H1 (cell line): ENCODE measurements around the gene IL3. TPM values are rescaled to one million over a fixed set of nuclear protein-coding genes. Genes with fewer than 3 reads are reported as not detected.
A peak's percentile ranks its signal among the peaks of the same experiment; 100 is the strongest.

Source experiments
- CTCF ChIA-PET: fragments of 300-600 bp; sonication (Branson Sonifier 250); formaldehyde crosslinking; loops from one replicate; lab custom pipeline; 2021; ENCODE audit not compliant: partially characterized antibody; lab: Charles Lee
- POLR2A ChIA-PET: fragments of 300-600 bp; sonication (Branson Sonifier 250); formaldehyde crosslinking; loops from one replicate; lab custom pipeline; 2021; ENCODE audit warnings: inconsistent platforms; ENCODE audit not compliant: partially characterized antibody; lab: Charles Lee
- DNase-seq, 2 experiments: peaks; one replicate each; pipeline versions ENCODE4 v3.0.0 to v3.0.0-alpha.2; 2010 to 2022; ENCODE audit warnings: low spot score in 2 of 2, low read depth in 1 of 2, mixed read lengths in 1 of 2
- FAIRE-seq: peaks from 2 replicates; lab custom pipeline; 2011; peaks lifted over from hg19 to GRCh38; lab: Jason Lieb, UNC
- H2AFZ ChIP-seq: 2 replicates; pipeline ENCODE4 v1.8.1; 2012; ENCODE audit warnings: low read length, inconsistent platforms
- H2AK5ac ChIP-seq: 2 replicates; pipeline ENCODE4 v1.6.1; 2013; ENCODE audit warnings: low read depth, low read length
- H2BK120ac ChIP-seq: replicated peaks from 2 replicates; pipeline ENCODE3; 2013; ENCODE audit warnings: low read depth, low read length, inconsistent platforms
- H2BK12ac ChIP-seq: 2 replicates; pipeline ENCODE4 v1.6.1; 2013; ENCODE audit warnings: low read depth, low read length
- H2BK15ac ChIP-seq: 2 replicates; pipeline ENCODE4 v1.6.1; 2013; ENCODE audit warnings: low read length
- H2BK20ac ChIP-seq: 2 replicates; pipeline ENCODE4 v1.6.1; 2013; ENCODE audit warnings: low read length
- H2BK5ac ChIP-seq: 2 replicates; pipeline ENCODE4 v1.6.1; 2013; ENCODE audit warnings: low read depth, low read length
- H3K14ac ChIP-seq: 2 replicates; pipeline ENCODE4 v1.6.1; 2013; ENCODE audit warnings: inconsistent platforms; ENCODE audit not compliant: insufficient read length
- H3K18ac ChIP-seq: 2 replicates; pipeline ENCODE4 v1.6.1; 2013; ENCODE audit warnings: low read length; ENCODE audit errors: extremely low read depth
- H3K23ac ChIP-seq: 2 replicates; pipeline ENCODE4 v1.6.1; 2013; ENCODE audit warnings: inconsistent platforms; ENCODE audit not compliant: insufficient read length
- H3K23me2 ChIP-seq: 2 replicates; pipeline ENCODE4 v1.6.1; 2013; ENCODE audit warnings: low read depth, low read length
- H3K27ac ChIP-seq: 2 replicates; pipeline ENCODE4 v1.6.1; 2011; ENCODE audit warnings: low read depth, low read length, inconsistent platforms
- H3K27me3 ChIP-seq, 4 experiments: replicated peaks in 1 of 4; 1 replicate in 1 of 4; 2 replicates in 3 of 4; pipeline versions ENCODE4 v1.6.1 to v1.8.1; 2011 to 2013; ENCODE audit warnings: low read length in 3 of 4, mild to moderate bottlenecking in 3 of 4, inconsistent platforms in 2 of 4, mixed read lengths in 2 of 4, moderate library complexity in 1 of 4; ENCODE audit not compliant: control insufficient read depth in 3 of 4, insufficient read depth in 3 of 4; ENCODE audit errors: extremely low read depth in 1 of 4
- H3K36me3 ChIP-seq, 4 experiments: 2 replicates each; pipeline versions ENCODE4 v1.6.1 to v1.8.1; 2011 to 2013; ENCODE audit warnings: mild to moderate bottlenecking in 4 of 4, low read length in 3 of 4, moderate library complexity in 2 of 4, control low read depth in 1 of 4, inconsistent platforms in 1 of 4; ENCODE audit not compliant: insufficient read depth in 4 of 4, control insufficient read depth in 2 of 4
- H3K4ac ChIP-seq: replicated peaks from 2 replicates; pipeline ENCODE3; 2013; ENCODE audit warnings: low read length, low read depth, mixed read lengths, inconsistent platforms; ENCODE audit not compliant: insufficient read length
- H3K4me1 ChIP-seq, 4 experiments: replicated peaks in 1 of 4; 1 replicate in 1 of 4; 2 replicates in 3 of 4; pipeline versions ENCODE4 v1.6.1 to v1.8.1; 2011 to 2013; ENCODE audit warnings: low read length in 3 of 4, inconsistent platforms in 2 of 4, mixed read lengths in 1 of 4; ENCODE audit not compliant: insufficient read depth in 4 of 4, control insufficient read depth in 3 of 4
- H3K4me2 ChIP-seq, 2 experiments: 2 replicates each; pipeline versions ENCODE4 v1.6.1 to v1.8.1; 2011 to 2013; ENCODE audit warnings: low read depth in 2 of 2, low read length in 2 of 2, control low read depth in 1 of 2, inconsistent platforms in 1 of 2, mild to moderate bottlenecking in 1 of 2; ENCODE audit not compliant: insufficient read depth in 1 of 2
- H3K4me3 ChIP-seq, 4 experiments: fragments of 200-600, 300-600 bp in 1 of 4; sonication (generic), shearing (Covaris generic), sonication (Bioruptor Twin) in 1 of 4; 2 replicates each; pipeline versions ENCODE4 v1.5.1 to v1.8.1; 2011 to 2016; ENCODE audit warnings: low read length in 4 of 4, low read depth in 3 of 4, control low read depth in 2 of 4, inconsistent platforms in 2 of 4, mild to moderate bottlenecking in 2 of 4, mixed read lengths in 1 of 4, moderate library complexity in 1 of 4; ENCODE audit not compliant: insufficient read depth in 2 of 4; ENCODE audit errors: extremely low read depth in 1 of 4
- H3K56ac ChIP-seq: replicated peaks from 2 replicates; pipeline ENCODE3; 2013; ENCODE audit warnings: low read depth, mild to moderate bottlenecking, mixed read lengths, low read length, inconsistent platforms; ENCODE audit not compliant: insufficient read length
- H3K79me1 ChIP-seq: 2 replicates; pipeline ENCODE4 v1.6.1; 2013; ENCODE audit warnings: low read depth, low read length, control low read depth
- H3K79me2 ChIP-seq, 2 experiments: 2 replicates each; pipeline versions ENCODE4 v1.6.1 to v1.8.1; 2012 to 2013; ENCODE audit warnings: low read length in 2 of 2, mild to moderate bottlenecking in 2 of 2, inconsistent platforms in 1 of 2; ENCODE audit not compliant: insufficient read depth in 2 of 2, control insufficient read depth in 1 of 2
- H3K9ac ChIP-seq, 4 experiments: replicated peaks in 1 of 4; 1 replicate in 1 of 4; 2 replicates in 3 of 4; pipeline versions ENCODE4 v1.6.1 to v1.8.1; 2011 to 2013; ENCODE audit warnings: low read depth in 3 of 4, low read length in 3 of 4, control low read depth in 2 of 4, mild to moderate bottlenecking in 2 of 4, moderate library complexity in 2 of 4, inconsistent platforms in 1 of 4; ENCODE audit errors: extremely low read depth in 1 of 4
- H3K9me3 ChIP-seq, 2 experiments: 2 replicates each; pipeline versions ENCODE4 v1.6.1 to v1.8.1; 2012 to 2013; ENCODE audit warnings: mild to moderate bottlenecking in 2 of 2, moderate library complexity in 2 of 2, control low read depth in 1 of 2, inconsistent platforms in 1 of 2, low read depth in 1 of 2, low read length in 1 of 2, mixed read lengths in 1 of 2; ENCODE audit not compliant: insufficient read depth in 2 of 2
- H4K20me1 ChIP-seq, 2 experiments: replicated peaks in 1 of 2; 2 replicates each; pipeline versions ENCODE3 to v1.8.1; 2011 to 2013; ENCODE audit warnings: inconsistent platforms in 2 of 2, low read length in 2 of 2, mild to moderate bottlenecking in 1 of 2; ENCODE audit not compliant: insufficient read depth in 2 of 2, control insufficient read depth in 1 of 2
- H4K5ac ChIP-seq: 2 replicates; pipeline ENCODE4 v1.6.1; 2013; ENCODE audit warnings: low read length, low read depth, mixed read lengths, inconsistent platforms; ENCODE audit not compliant: insufficient read length
- H4K8ac ChIP-seq: 2 replicates; pipeline ENCODE4 v1.8.0; 2013; ENCODE audit warnings: mild to moderate bottlenecking, moderate library complexity, low read length, inconsistent platforms; ENCODE audit not compliant: insufficient read depth; ENCODE audit errors: extremely low read depth
- H4K91ac ChIP-seq: replicated peaks from 2 replicates; pipeline ENCODE3; 2013; ENCODE audit warnings: low read length, mixed read lengths, inconsistent platforms; ENCODE audit not compliant: insufficient read length
- PHF8 ChIP-seq: fragments of 200-600 bp; sonication (generic); conservative IDR thresholded peaks from 2 replicates; pipeline ENCODE4 v1.7.1; 2012; ENCODE audit warnings: low read depth, mild to moderate bottlenecking, inconsistent platforms, low read length, moderate library complexity
- POLR2A ChIP-seq, 2 experiments: IDR thresholded peaks; 1 replicate in 1 of 2; 2 replicates in 1 of 2; pipeline ENCODE4 v1.6.1; 2011; ENCODE audit warnings: low read depth in 2 of 2, low read length in 2 of 2, mild to moderate bottlenecking in 2 of 2; ENCODE audit errors: control extremely low read depth in 1 of 2
- RBBP5 ChIP-seq: IDR thresholded peaks from 2 replicates; pipeline ENCODE4 v1.7.1; 2012; ENCODE audit warnings: low read depth, mild to moderate bottlenecking, inconsistent platforms, low read length, moderate library complexity, borderline replicate concordance
- WGBS, 2 experiments: shearing (Covaris generic) in 1 of 2; methylation state at CpG; one replicate each; pipeline versions ENCODE4 v1.1.6 to v1.1.7; 2013 to 2015; ENCODE audit warnings: low lambda C conversion rate in 2 of 2, mixed read lengths in 2 of 2, inconsistent platforms in 1 of 2, low coverage in 1 of 2, missing lambda C conversion rate in 1 of 2; ENCODE audit not compliant: insufficient replicate concordance in 2 of 2, insufficient coverage in 1 of 2, insufficient read length in 1 of 2; ENCODE audit errors: extremely low coverage in 1 of 2, missing lambda C conversion rate in 1 of 2; 5-methylcytosine and 5-hydroxymethylcytosine counted together
- polyA plus RNA-seq, 7 experiments: library from polyadenylated mRNA; depleted of rRNA in 3 of 7; stranded (reverse) in 5 of 7; unstranded in 2 of 7; fragments of >200 nt in 5 of 7; fragments of 200-250 nt in 2 of 7; gene quantifications; 1 replicate in 5 of 7; 2 replicates in 1 of 7; 4 replicates in 1 of 7; pipeline versions ENCODE4 v1.2.1 to v1.2.3, GENCODE V29; 2011 to 2013; ENCODE audit warnings: missing spikeins in 2 of 7, mixed read lengths in 2 of 7
- total RNA-seq: library from RNA; stranded (reverse); fragmentation: NEBNext Ultra II Directional; extraction: Animal tissue kit (Norgen Biotek cat#: 25700); gene quantifications from 2 replicates; pipeline ENCODE4 v1.2.1, GENCODE V29; 2021
- TF ChIP-seq, protein P1 (sequence below), 3 experiments: IDR thresholded peaks; 1 replicate in 2 of 3; 2 replicates in 1 of 3; pipeline versions ENCODE4 v1.5.1 to v1.6.1; 2011; ENCODE audit warnings: low read length in 3 of 3, mild to moderate bottlenecking in 3 of 3, inconsistent platforms in 2 of 3, low read depth in 1 of 3, moderate library complexity in 1 of 3; ENCODE audit not compliant: insufficient read depth in 1 of 3; ENCODE audit errors: control extremely low read depth in 1 of 3

Gene IL3
- total and polyA plus RNA-seq, 2 of the 8 experiments (the other 6 are each of a cell fraction or from before 2014, with no cell fraction given), result not detected

DNA sequence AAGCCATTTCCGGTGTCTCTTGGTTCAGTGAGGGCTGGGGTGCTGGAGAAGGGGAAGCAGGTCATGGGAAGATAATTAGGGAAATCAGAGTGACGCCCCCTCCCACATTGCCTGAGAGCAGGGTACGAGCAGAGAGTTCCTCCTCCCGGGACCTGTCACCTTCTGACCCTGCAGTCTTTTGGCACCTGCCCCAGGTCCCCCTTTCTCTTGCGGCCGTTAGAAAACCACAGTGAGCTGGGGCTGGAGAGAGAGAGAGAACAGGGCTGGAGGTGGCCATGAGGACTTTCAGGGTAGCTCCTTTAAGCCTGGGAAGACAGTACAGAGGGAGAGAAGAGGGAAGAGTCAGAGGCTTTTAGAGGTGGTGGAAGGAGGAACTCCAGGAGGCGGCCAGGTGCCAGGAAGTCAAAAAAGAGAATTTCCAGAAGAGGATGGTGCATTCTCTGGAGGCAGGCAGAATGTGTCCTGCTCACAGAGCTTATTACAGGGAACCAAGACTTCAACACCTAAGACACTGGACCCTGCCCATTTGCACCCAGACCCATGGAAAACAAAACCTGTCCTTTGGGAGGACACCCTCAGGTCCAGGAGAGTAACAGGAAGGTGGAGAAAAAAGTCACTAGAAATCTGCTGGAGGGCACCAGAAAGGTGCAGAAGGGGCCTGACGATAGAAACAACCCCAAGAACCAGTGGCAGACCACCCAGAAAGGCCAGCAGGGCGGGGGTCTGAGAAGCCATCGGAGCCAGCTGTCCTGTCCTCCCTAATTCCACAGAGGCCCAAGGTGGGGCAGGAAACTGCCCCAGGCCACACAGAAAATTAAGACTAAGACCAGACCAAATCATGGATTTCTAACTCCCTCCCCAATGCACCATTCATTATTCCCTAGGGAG lies 42.5 kb upstream of the IL3 start:
- no peaks in the 10 kb centered on the region for H3K36me3 ChIP-seq
- no peak overlapping the region for H3K27ac ChIP-seq
- H2AK5ac ChIP-seq, result no peak overlapping the region
- H3K4ac ChIP-seq, result no peak overlapping the region
- no peak overlapping the region for H2AFZ ChIP-seq
- H3K27me3 ChIP-seq, result no peaks in the 10 kb centered on the region
- no peak overlapping the region for H2BK12ac ChIP-seq
- no peak overlapping the region for H3K4me2 ChIP-seq
- H2BK20ac ChIP-seq, result no peak overlapping the region
- no peak overlapping the region for H3K23ac ChIP-seq
- peaks cover 0 to 4% of the 10 kb centered on the region in 2 experiments for H4K20me1 ChIP-seq
- H3K56ac ChIP-seq, result no peak overlapping the region
- ChIA-PET POLR2A (no interaction called here), CTCF (interaction anchor here (3.0 kb wide), 1 partner anchor 10 kb away, joined by 10 read pairs; no protein-coding TSS in a partner anchor)
- no peak overlapping the region for H3K18ac ChIP-seq
- no peaks in the 10 kb centered on the region for H3K79me2 ChIP-seq
- H3K4me3 ChIP-seq, result no peak overlapping the region
- H3K79me1 ChIP-seq, result no peaks in the 10 kb centered on the region
- H3K14ac ChIP-seq, result no peak overlapping the region
- no peak for FAIRE-seq
- WGBS, 2 experiments, result 91% methylated on average over 10 of the region's 10 CpGs; no CpG with 5 or more reads in 1 of the 2 experiments
- no peak overlapping the region for H2BK120ac ChIP-seq
- TF ChIP-seq PHF8, result no peak
- TF ChIP-seq, protein P1, sequence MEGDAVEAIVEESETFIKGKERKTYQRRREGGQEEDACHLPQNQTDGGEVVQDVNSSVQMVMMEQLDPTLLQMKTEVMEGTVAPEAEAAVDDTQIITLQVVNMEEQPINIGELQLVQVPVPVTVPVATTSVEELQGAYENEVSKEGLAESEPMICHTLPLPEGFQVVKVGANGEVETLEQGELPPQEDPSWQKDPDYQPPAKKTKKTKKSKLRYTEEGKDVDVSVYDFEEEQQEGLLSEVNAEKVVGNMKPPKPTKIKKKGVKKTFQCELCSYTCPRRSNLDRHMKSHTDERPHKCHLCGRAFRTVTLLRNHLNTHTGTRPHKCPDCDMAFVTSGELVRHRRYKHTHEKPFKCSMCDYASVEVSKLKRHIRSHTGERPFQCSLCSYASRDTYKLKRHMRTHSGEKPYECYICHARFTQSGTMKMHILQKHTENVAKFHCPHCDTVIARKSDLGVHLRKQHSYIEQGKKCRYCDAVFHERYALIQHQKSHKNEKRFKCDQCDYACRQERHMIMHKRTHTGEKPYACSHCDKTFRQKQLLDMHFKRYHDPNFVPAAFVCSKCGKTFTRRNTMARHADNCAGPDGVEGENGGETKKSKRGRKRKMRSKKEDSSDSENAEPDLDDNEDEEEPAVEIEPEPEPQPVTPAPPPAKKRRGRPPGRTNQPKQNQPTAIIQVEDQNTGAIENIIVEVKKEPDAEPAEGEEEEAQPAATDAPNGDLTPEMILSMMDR (IDR thresholded peaks at IDR 0.05; ENCODE audit: control extremely low read depth in 1 of 3, insufficient read depth in 1 of 3, low read depth in 1 of 3, low read length in 3 of 3), result no peak
- no peak for TF ChIP-seq RBBP5
- no peak for TF ChIP-seq POLR2A (IDR thresholded peaks at IDR 0.05; ENCODE audit: control extremely low read depth in 1 of 2, low read depth in 2 of 2, low read length in 2 of 2)
- H2BK5ac ChIP-seq, result no peak overlapping the region
- no peaks in the 10 kb centered on the region for H3K4me1 ChIP-seq
- H3K23me2 ChIP-seq, result peaks cover 2% of the 10 kb centered on the region; the same call in 1 of the 2 replicates
- H2BK15ac ChIP-seq, result no peak overlapping the region
- H3K9ac ChIP-seq, result no peak overlapping the region
- H4K91ac ChIP-seq, result no peak overlapping the region
- H4K5ac ChIP-seq, result no peak overlapping the region
- no peak overlapping the region for H4K8ac ChIP-seq
- peak in 1 of 2 experiments; percentile 35 for DNase-seq
- no peaks in the 10 kb centered on the region for H3K9me3 ChIP-seq
